ENCODE data around the gene CCDC9.
"Not testable (repeated sequence)": the region's sequence is repeated elsewhere in the genome, so short reads cannot be mapped to it uniquely, and the experiment has no call there.

CCDC9 gene

GRCh38 chr19:47258434-47258833, 2.1 kb downstream of the CCDC9 start:
- TF ChIP-seq, protein P1, sequence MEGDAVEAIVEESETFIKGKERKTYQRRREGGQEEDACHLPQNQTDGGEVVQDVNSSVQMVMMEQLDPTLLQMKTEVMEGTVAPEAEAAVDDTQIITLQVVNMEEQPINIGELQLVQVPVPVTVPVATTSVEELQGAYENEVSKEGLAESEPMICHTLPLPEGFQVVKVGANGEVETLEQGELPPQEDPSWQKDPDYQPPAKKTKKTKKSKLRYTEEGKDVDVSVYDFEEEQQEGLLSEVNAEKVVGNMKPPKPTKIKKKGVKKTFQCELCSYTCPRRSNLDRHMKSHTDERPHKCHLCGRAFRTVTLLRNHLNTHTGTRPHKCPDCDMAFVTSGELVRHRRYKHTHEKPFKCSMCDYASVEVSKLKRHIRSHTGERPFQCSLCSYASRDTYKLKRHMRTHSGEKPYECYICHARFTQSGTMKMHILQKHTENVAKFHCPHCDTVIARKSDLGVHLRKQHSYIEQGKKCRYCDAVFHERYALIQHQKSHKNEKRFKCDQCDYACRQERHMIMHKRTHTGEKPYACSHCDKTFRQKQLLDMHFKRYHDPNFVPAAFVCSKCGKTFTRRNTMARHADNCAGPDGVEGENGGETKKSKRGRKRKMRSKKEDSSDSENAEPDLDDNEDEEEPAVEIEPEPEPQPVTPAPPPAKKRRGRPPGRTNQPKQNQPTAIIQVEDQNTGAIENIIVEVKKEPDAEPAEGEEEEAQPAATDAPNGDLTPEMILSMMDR (conservative IDR thresholded peaks at IDR 0.05): no peak
- H3K27ac ChIP-seq: peak overlapping the region; percentile 94

- H3K27ac ChIP-seq: no peak overlapping the region; the same call in 1 of the 2 replicates
- TF ChIP-seq, protein P1 (conservative IDR thresholded peaks at IDR 0.05): no peak
Measured at GRCh38 chr19:47258895-47259555, 2.7 kb downstream of the CCDC9 start.

GRCh38 chr19:47260476-47260875, 4.2 kb downstream of the CCDC9 start:
- TF ChIP-seq, protein P1 (conservative IDR thresholded peaks at IDR 0.05): no peak
- H3K27ac ChIP-seq: no peak overlapping the region

DNA sequence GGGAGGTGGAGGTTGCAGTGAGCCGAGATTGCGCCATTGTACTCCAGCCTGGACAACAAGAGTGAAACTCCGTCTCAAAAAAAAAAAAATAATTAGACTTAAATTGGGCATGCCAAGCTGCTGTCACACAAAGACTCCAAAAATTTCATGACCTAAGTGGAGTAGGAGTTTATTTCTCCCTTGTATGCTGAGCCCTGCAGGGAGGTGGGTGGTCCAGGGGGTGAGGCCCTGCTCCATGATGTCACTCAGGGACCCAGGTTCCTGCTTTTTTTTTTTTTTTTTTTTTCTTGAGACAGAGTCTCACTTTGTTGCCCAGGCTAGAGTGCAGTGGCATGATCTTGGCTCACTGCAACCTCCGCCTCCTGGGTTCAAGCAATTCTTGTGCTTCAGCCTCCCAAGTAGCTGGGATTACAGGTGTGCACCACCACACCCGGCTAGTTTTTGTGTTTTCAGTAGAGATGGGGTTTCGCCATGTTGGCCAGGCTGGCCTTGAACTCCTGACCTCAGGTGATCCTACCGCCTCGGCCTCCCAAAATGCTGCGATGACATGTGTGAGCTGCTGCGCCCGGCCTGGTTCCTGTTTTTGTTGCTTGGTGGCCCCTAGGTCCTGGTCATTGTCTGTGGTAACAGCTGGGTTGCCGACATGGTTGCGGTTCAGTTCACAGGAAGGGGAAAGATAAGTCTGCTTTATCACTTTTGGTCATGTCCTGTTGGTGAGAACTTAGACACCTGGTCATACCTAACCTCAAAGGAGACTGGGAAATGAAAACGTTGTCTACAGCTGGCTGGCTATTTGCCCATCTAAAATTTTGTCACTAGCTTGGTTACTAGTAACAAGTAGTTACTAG, 5.8 kb downstream of the CCDC9 start:
- H3K27ac ChIP-seq: not testable (repeated sequence)

DNA sequence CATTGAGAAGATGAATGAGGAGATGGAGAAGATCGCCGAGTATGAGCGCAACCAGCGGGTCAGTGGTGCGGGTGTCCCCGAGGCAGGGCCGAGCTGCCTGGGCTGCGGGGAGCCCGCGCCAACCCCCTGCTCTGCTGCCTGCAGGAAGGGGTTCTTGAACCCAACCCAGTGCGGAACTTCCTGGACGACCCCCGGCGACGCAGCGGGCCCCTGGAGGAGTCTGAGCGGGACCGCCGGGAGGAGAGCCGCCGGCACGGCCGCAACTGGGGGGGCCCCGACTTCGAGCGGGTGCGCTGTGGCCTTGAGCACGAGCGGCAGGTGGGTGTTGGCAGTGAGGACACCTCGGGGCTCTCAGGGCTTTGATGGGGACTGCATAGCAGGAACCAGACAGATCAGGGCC, 8.3 kb downstream of the CCDC9 start:
- TF ChIP-seq, protein P1 (conservative IDR thresholded peaks at IDR 0.05): no peak
- no peak overlapping the region for H3K27ac ChIP-seq

- H3K27ac ChIP-seq: no peak overlapping the region
Measured at GRCh38 chr19:47266401-47266941, 10.1 kb downstream of the CCDC9 start.

GRCh38 chr19:47267350-47267759, 11.0 kb downstream of the CCDC9 start:
- TF ChIP-seq, protein P1 (conservative IDR thresholded peaks at IDR 0.05): no peak
- H3K27ac ChIP-seq: no peak overlapping the region

More at GRCh38 chr19:47266401-47266941, 10.1 kb downstream of the CCDC9 start:
- TF ChIP-seq, protein P1 (conservative IDR thresholded peaks at IDR 0.05): no peak
